Effector CD8-positive, alpha-beta T cell (primary cell): Measurements from ENCODE around the gene PFN3.

ENCODE experiments used
- DNase-seq: peaks from one replicate; lab custom pipeline; 2025; lab: John Stamatoyannopoulos, UW

Gene PFN3

GRCh38 chr5:177438468-177438867, 38.0 kb upstream of the PFN3 start:
- no peak for DNase-seq

GRCh38 chr5:177437623-177438022, 37.2 kb upstream of the PFN3 start:
- no peak for DNase-seq

GRCh38 chr5:177435847-177436536, 35.5 kb upstream of the PFN3 start:
- DNase-seq = no peak

- no peak for DNase-seq
Measured at GRCh38 chr5:177434942-177435738, 34.7 kb upstream of the PFN3 start.

- no peak for DNase-seq
Measured at GRCh38 chr5:177434437-177434836, 34.0 kb upstream of the PFN3 start.

- DNase-seq = no peak
Measured at GRCh38 chr5:177433658-177434217, 33.3 kb upstream of the PFN3 start.

GRCh38 chr5:177432839-177433657, 32.6 kb upstream of the PFN3 start:
- DNase-seq = no peak

GRCh38 chr5:177432143-177432838, 31.8 kb upstream of the PFN3 start:
- no peak for DNase-seq

- peak; percentile 37 for DNase-seq
Measured at GRCh38 chr5:177431317-177432142, 31.1 kb upstream of the PFN3 start.

GRCh38 chr5:177430972-177431316, 30.5 kb upstream of the PFN3 start:
- DNase-seq = no peak

GRCh38 chr5:177430140-177430951, 29.9 kb upstream of the PFN3 start:
- DNase-seq = no peak

GRCh38 chr5:177429248-177430040, 29.0 kb upstream of the PFN3 start:
- DNase-seq = peak; percentile 62

GRCh38 chr5:177428574-177429217, 28.2 kb upstream of the PFN3 start:
- DNase-seq = no peak

- DNase-seq = no peak
Measured at GRCh38 chr5:177427919-177428573, 27.6 kb upstream of the PFN3 start.

GRCh38 chr5:177427211-177427822, 26.9 kb upstream of the PFN3 start:
- DNase-seq = no peak

- peak; percentile 49 for DNase-seq
Measured at GRCh38 chr5:177426566-177427210, 26.2 kb upstream of the PFN3 start, which contains the start of gene GRK6. Gene GRK6, plus strand, starts transcription at chr5:177426676. Its CDS starts 170 bp downstream, at chr5:177426846.
